DMS53 treated with DMSO at 0.1 percent for 48 hours (cell line): ENCODE results near the gene WWC2.

Experiments
- DNase-seq: peaks from one replicate; lab custom pipeline; 2025; ENCODE audit not compliant: unreplicated experiment; lab: John Stamatoyannopoulos, UW

The WWC2 gene

DNA sequence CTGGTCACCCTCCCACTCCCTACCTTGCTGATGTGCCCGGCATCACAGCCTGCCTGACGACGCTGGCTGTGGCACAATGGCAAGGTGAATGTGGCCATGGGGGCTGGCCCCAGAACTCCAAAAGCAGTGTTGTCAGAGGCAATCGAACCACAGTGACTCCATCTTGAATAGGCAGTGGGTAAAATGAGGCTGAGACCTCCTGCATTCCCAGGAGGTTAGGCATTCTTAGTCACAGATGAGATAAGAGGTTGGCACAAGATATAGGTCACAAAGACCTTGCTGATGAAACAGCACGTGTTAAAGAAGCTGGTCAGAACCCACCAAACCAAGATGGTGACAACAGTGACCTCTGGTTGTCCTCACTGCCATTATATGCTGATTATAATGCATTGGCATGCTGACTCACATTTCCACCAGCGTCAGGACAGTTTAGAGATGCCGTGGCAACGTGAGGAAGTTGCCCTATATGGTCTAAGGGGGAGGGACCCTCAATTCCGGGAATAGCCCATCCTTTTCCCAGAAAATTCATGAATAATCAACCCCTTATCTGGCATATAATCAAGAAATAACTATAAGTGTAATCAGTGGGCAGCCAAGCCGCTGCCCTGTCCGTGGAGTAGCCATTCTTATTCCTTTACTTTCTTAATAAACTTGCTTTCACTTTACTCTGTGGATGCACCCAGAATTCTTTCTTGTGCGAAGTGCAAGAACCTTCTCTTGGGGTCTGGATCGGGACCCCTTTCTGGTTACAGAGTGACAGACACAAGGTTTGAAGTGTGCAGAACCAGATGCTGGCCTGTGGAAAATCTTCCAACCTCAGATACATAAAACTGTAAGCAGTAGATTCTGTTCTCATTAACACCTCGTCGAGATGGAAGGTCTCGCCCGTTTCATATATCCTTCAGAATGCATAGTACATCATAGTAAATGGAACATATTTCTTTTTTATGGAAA lies 249.9 kb downstream of the WWC2 start:
- DNase-seq, result no peak

GRCh38 chr4:183349673-183350072 lies 250.6 kb downstream of the WWC2 start:
- DNase-seq, result no peak

DNA sequence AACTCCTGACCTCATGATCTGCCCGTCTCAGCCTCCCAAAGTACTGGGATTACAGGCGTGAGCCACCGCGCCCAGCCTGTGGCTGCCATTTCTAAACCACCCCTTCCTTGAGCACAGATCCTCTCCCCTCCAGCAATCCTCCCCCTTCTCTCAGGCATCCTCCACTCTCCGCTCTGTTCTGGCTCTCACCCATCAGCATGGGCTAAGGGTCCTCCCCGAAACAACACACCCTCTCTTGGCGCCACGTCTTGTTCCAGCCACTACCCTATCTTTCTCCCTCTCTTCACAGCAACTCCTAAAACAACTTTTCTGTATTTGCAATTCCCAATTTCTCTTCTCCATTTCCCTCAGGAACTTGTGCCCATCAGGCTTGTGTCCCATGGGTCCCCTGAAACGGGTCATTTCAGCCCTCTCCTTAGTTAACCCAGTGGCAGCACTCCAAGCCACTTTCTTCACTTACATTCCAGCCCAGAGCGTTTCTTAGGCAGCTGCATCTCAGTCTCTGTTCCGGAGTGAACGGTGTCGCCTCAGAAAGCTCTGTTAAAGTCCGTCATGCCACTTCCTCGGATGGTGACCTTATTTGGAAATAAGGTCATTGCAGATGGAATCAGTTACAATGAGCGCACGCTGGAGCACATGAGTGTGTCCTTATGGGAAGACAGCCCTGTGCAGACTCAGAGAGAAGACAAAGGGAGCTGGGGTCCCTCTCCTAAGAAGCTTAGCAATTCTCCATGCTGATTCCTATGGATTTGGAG lies 251.4 kb downstream of the WWC2 start:
- DNase-seq, result no peak

DNA sequence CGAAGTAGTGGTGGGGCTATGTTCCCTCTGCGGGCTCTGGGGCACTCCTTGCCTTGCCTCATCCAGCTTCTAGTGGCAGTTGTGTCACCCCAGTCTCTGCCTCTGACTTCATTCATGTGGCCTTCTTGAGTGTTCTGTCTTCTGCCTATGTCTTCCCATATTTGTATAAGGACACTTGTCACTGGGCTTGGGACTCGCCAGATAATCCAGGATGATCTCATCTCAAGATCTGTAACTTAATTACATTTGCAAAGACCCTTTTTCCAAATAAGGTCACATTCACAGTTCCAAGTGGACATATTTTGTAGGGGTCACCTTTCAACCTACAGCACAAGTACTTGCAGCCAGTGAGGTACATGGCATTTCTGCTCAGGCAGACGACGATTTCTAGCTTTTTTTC lies 253.5 kb downstream of the WWC2 start:
- DNase-seq, result no peak

- no peak for DNase-seq
These were observed 254.5 kb downstream of the WWC2 start for GRCh38 chr4:183353557-183353956.

DNA sequence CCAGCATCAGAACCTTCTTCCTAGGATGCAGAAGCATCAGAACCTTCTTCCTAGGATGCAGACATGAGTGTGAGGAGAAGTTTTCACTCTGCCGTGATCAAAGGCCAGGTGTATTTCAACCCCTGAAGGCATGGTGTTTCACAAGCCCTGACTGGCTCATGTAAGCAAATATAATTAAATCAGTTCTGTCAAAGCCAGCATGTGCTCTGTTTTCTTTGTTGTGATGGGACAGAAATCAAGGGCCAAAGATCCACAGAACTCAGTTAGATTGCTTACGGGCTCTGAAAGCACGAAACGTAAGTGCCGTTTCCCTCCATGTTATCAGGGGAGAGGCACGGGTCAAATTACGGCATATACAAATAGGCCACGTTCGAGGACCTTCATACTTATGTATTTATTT lies 255.2 kb downstream of the WWC2 start:
- no peak for DNase-seq

DNA sequence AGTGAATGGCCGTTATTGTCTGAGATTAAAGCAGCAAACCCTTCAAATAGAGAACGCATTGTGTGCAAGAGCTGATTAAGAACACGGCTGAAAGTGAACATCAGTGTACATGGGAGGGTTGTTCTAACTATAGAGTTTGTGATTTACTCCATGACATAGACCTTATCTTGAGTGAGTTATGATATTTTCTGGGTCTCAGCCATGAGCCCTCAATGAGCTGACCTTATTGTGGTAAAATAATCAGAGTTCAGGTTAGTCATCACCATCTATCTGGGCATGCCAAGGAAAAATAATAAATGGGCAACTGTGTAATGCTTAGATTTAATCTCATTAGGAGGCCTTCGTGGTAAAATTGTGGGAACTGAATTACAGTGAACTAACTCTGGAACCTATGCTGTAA lies 256.3 kb downstream of the WWC2 start:
- DNase-seq, result no peak

- no peak for DNase-seq
These were observed 257.2 kb downstream of the WWC2 start for GRCh38 chr4:183356173-183356830.

- DNase-seq, result no peak
These were observed 258.0 kb downstream of the WWC2 start for GRCh38 chr4:183356931-183357675.

DNA sequence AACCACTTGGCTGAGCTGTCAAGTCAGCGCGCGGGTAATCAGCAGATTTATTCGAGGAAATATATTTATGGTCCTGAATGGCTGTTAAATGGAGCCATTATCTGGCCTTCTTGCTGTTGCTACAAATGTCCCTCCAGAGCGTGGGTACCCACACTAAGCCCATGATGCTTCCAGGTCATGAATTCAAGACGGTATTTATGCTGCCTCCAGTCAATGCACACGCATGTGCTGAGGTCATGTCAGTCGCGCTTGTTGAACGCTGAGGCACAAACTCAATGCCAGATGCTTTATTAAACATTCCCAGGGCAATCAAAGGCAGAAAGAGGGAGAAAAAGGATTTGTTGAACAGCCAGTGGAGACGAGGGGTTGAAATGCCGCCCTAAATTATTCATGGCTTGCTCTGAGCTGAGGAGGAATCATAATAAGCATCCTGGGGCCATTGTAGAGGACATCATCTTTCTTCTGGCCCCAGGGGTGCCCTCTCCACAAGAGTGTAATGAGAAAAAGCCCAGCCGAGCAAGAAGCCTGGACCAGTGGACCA lies 259.2 kb downstream of the WWC2 start:
- DNase-seq, result no peak

DNA sequence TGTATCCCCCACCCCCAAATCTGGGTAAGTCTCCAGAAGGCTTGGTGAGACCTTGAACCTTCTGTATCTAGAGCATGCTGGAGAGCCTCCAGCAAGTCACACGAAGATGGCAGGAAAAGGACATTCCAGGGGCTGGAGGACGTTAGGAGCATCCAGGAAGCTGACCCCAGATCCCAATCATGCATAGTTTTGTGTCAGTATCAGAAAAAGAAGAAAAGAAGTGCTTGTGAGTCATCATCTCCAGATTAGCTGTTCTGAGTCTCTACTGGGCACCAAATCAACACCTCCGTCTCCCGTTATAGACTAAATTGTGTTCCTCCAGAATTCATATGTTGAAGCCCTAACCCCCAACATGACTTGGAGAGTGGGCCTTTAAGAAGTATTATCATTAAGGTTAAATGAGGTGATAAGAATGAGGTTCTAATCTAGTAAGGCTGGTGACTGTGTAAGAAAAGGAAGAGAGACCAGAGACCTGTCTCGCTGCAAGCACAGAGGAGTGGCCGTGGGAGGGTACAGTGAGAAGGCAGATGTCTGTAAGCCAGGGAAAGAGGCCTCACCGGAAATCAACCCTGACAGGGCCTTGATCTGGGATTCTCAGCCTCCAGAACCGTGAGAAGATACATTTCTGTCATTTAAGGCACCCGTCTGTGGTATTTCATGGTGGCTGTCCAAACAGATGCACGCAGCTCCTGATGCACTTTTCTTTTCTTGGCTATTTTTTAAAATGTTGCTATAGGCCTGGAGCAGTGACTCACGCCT lies 261.3 kb downstream of the WWC2 start:
- no peak for DNase-seq

DNA sequence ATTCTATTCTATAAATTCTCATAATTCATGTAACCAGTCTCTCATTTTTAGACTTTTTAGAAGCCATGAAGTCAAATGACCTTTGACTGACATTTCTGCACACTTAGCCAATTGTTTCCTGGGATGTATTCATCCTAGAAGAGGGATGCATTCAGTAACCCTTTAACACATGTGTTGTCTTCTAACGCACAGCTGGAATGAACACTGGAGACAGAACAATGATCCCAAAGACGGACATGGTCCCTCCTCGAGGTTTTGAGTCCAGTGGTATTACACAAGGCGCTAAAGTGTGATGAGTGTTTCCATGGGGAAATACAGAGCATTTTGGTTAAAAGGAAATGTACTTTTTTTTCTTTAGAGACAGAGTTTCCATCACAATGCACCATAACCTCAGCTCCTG lies 263.0 kb downstream of the WWC2 start:
- DNase-seq, result no peak

- no peak for DNase-seq
These were observed 264.0 kb downstream of the WWC2 start for GRCh38 chr4:183362916-183363542.

- no peak for DNase-seq
These were observed 265.0 kb downstream of the WWC2 start for GRCh38 chr4:183364025-183364424.

DNA sequence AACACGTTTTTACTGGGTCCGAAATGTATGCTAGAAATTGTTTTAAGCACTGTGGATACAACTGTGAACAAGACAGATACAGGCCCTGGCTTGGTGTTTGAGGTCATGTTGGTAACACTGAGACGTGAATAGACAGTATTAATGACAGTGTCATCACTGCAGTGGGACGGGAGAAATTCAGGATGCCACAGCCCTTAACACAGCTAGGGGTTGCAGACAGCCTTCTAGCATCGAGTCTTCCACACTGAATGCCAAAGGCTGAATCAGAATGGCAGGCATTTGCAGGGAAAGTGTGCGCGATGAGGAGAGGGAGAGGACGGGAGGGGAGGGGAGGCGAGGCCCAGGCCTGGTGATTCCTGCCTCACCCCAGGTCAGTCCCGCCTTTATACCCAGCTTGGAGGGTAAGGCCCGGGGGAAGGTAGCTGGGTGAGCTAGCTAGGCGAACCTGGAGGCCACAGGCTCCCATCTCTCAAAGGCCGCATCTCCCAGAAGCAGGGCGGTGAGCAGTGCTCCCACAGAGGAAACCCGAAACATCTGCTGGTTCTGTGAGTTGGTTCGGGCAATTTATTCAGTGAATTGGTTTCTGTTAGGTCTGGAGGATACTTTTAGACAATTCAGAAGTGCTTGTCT lies 267.3 kb downstream of the WWC2 start:
- no peak for DNase-seq

DNA sequence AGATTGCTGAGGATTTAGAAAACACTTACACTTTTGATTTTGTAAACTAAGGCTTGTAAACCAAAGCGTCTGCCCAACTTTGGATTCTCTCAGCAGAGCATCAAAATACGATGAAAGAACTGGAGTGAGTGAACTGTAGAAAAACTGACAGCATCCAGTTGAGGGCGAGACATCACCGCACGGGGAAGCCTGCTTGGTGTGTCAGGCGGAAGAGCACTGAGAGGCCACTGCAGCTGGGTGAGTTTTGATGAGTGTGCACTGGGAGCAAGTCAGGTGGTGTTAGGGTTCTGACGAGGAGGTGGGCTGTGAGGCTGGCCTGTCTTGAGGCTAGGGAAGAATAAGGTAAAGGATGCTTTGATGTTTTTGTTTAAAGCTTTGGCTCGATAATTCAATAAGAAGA lies 270.0 kb downstream of the WWC2 start:
- no peak for DNase-seq
